Midbrain (tissue), 1 donor: ENCODE results near the gene FMN1.
A peak's percentile ranks its signal among the peaks of the same experiment; 100 is the strongest.

ENCODE experiments used
- DNase-seq: peaks from one replicate; lab custom pipeline; 2025; lab: John Stamatoyannopoulos, UW

Gene FMN1

DNA sequence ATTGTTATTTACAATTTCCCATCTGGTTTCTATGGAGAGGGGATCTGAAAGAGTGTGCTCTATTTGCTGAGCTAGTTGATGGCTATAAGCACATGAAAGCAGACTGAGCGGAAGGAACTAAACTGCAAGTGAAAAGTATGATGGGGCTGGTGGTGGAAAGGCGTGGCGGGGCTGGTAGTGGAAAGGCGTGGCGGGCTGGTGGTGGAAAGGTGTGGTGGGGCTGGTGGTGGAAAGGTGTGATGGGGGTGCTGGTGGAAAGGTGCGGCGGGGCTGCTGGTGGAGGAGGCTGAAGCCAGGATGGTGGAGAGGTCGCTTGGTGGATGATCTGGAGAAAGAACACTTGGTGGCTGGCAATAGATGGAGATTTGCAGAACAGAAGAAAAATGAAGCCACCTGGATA, 136.7 kb downstream of the FMN1 start:
- no peak for DNase-seq

DNA sequence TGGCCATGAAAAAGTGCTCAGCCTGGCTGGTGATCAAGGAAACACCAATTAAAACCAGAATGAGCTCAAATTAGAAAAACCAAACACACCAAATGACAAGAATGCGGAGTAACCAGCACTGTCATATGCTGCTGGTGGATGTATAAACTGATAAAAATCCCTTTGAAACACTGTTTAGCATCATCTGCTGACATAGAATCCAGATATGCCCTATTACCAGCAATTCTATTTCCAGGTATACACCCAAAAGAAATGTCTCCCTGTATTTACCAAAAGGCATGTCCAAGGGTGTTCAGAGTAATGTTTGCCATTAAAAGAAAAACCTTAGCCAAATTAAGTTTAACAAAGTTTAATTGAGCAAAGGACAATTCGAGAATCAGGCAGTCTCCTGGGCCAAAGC, 138.6 kb downstream of the FMN1 start:
- DNase-seq: no peak

DNA sequence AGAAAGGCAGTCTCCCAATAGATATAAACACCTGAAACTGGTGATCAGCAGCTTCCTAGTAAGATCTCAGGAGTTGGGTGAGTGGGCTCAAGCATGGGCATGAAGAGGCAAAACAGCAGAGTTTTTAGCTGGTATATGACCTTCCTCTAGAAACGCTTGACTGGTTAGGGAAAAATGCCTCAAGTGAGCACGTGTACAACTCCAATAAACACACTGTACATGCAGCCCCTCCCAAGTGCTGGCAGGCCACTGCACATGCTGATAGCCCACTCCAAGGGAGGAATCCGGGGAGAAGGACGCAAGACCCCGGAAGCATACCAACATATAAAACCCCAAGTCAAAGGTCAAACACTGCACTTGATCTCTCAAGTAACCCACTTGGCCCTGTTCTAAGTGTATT, 143.0 kb downstream of the FMN1 start:
- DNase-seq: no peak

DNA sequence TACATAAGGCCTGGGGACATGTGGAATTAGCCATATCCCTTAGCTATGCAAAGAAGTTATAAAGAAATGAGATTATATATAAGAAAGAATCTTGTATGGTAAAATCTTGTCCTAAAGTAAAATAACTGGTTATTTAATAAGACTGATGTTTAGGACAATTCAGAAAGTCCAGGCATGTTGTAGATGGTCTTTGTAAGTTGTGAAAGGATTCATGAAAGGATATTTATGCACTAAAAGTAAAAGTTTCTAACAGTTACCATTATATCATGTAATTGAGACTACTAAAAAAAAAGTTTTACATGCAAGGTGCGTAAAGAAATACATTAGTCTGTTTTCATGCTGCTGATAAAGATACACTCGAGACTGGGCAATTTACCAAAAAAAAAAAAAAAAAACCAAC, 146.3 kb downstream of the FMN1 start:
- no peak for DNase-seq

DNA sequence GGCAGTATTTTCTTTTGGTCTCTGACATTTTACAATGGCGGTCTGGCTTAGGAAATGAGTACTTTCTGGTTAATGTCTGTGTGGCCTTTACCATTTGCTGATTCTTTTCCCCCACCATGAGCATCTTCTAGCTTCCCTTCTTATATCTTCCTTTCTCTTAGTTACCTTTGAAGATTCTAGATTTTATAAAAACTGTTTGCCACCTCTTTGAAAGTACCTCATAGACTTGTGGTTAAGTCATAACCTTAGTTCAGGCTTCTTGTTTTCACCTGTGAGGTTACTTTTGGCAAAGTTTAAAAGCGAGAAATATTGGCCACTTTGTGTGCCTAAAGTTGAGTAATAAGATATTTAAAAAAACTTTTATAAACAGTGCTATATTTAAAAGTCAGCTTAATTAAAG, 147.4 kb downstream of the FMN1 start:
- DNase-seq: no peak

DNA sequence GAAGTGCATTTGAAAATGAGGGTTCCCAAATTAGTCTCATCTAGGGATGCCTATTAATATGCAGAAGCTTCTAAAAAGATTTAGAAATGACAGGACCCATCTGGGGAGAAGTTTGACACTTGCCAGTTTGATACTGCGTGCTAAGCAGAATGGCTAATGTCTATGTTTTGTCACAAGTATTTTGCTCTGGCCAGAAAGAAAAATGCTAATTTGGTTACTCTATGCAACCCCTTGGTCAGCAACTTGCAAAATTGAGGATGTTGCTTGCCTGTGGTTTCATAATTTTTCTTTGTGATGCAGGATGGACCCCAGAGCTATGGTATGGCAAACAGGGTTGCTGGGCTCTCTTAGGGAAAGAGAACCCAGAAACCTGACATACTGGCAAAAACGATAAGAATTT, 148.2 kb downstream of the FMN1 start:
- no peak for DNase-seq

DNA sequence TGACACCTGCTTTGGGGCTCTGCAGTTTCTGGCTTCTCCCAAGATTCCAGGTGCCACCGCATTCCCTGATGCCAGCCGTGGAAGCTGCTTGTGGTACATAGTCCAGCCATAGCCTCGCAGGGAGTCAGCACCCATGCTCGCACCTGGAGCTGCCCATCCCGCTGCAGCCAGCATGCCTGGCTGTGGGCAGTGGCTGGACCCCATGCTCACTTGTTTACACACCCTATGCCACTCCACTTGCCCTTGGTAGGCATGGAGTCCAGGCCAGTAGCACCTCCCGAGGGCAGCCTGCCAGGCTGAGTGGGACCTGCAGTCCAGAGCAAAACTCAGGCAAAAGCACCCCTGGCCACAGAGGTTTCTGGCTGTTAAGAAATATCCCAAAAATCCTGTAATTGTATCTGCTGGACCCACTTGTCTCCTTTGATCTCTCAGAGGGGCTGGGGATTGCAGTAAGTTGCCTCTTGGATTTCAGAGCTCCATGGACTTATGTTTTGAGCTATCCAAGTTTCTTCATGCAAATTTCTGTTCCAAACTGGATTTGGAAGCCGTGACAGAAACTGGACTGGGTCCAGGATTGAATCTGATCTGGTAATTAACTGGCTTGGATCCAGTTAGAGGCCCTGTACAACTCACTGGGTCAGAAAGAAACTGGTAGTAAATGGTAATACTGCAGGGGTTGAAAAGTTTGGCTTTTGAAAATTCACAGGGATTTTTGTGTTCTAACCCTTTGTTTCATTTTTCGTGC, 149.3 kb downstream of the FMN1 start:
- no peak for DNase-seq

DNA sequence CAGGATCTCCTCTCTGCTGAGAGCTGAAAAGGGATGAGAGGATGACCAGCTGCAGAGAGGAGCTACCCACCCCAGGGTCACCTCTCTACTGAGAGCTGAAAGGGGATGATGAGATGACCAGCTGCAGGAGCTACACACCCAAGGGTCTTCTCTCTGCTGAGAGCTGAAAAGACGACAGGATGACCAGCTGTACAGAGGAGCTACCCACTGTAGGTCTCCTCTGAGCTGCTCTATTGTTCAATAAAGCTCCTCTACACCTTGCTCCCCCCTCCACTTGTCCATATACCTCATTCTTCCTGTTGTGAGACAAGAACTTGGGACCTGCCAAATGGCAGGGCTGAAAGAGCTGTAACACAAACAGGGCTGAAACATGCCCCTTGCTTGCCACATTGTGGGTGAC, 149.9 kb downstream of the FMN1 start:
- no peak for DNase-seq

DNA sequence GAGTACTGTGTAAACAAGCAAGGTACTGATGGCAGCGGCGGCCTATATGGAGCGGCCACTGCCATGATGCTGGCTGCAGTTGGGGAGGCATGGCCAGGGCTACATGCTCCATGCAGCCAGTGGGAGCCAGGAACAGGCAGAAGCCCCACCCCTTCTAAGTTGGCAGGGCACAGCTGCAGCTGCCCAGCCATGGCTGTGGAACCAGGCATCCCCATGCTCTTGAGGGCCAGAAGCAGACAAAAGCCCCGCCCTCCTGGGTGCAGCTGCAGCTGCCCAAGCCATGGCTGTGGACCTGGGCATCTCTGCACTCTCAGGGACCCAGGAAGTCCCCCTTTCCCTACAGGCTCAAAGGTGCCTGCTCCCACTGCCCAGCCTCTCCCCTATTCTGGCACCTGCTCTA, 150.9 kb downstream of the FMN1 start:
- DNase-seq: no peak

DNA sequence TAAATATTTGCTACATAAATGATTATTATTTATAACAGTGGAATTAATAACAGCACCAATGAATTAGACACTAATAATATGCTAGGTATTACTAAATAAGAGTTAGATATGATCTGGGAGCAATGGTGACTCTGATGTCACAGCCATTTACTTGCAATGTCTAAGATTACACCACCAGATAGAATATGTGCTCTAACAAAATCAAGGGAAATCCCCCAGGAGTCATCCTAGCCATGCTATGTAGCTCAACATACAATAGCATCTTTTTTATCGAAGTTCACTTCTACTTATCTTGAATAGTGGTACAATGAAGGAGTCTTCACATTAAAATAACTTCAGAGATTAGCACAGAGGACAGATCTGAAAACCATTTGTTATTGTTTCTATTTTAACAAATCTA, 154.0 kb downstream of the FMN1 start:
- no peak for DNase-seq

DNA sequence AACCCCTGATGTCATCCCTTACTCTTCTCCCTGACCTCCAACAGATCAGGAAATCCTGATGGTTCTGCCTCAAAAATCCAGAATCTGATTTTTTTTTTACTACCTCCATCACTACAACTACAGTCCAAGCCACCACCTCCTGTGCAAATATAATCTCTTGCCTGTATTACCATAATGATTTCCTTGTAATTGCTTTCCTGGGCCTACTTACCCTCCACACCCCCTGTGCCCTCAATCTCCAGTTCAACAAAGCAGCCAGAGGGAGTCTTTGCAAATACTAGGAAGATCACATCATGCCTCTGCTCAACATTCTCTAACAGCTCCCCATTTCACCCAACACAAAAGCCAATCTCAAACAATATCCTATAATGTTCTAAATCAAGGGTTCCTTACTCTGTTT, 159.9 kb downstream of the FMN1 start:
- DNase-seq: no peak

DNA sequence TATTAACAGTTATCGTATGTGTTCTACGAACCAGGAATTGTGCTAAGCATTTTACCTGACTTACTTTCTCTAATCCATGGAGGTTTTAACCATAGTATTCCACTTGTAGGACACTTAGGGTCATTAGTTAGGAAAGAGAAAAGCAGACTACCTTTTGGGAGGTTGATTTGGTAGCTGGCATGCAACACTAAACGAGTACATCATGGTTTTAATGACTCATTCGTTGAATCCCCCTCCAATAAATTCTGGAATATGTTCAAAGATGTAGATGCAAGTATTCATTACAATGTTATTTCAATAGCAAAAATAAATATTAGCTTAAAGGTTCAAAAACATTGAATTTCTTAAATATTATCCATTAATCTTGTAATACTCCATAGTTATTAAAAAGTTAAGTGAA, 162.5 kb downstream of the FMN1 start:
- no peak for DNase-seq

DNA sequence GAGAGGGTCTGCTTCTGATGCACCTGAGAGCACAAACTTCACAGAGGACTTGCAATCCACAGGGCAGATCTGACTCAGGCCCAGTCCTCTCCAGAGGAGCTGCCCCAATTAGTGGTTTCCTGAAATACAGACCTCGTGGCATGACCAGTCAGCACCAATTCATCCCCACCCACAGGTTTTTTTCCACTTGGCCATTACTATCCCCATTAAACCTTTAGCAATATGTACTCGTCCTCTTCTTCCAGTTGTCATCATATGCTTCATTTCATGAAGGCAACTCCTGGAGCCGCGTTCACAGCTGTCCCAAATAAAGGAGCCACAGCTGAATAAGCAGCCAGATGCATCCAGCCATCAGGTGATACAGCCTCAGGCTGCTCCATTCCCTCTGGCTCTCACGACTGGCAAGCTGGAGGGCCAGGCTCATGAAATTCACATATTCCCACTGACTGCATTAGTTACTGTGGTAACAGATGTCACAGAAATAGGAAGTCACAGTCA, 163.1 kb downstream of the FMN1 start:
- DNase-seq: no peak

DNA sequence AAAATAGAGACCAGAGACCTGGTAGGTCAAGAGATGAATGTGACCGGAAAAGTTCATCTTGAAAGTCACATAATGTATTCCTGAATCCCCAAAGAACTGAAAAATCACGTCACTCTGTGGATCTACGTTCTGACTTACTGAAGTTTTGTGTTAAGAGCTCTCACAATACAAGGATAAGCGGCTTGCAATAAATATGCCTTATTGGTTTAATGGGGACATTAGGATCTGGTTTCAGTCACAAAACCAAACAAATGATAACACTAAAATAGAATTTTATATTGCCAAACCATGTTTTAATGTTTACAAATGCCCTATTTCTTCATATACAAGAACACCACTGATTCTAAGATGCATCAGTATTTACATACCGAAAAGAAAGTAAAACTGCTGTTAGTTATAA, 164.2 kb downstream of the FMN1 start:
- DNase-seq: no peak

DNA sequence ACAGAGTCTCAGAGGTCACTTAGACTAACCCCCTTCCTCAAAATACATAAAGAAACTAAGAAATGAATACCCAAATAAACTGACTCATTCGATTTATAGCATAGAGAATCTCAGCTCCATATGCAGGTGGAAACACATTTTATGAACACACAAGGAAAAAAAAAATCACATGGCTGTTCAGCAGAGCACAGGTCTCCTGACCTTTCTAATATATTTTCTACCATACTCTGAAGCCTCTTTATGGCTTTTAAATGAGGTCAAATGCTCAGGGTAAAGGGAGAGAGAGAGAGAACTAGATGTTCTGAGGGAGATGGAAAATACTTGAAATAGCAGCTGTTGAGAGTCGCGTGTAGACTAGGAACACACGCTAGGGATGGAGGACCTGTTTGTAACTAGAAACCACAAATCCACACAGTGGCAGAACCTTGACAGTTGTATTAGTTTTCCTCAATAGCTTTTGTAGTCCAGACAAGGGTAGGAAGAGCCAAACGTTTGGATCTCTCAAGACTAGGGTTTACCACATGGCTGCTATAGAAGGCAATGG, 165.3 kb downstream of the FMN1 start:
- no peak for DNase-seq

DNA sequence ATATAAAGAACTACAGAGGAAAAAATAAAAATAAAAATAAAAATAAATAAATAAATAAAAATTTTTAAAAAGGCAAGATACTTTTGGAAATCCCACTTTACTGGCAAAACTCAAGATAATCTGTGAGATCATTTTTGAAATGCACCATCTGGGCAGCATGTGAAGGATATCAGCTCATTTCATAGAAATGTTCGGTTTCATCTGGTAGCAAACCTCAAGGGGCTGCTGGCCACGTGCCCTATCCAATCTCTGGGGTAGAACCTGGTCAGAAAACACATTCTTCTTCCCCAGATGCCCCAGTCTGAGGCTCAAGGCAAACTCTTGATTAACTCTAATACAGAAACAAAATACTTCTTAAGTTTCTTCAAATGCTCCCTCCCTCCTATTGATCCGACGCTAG, 166.0 kb downstream of the FMN1 start:
- DNase-seq: no peak

DNA sequence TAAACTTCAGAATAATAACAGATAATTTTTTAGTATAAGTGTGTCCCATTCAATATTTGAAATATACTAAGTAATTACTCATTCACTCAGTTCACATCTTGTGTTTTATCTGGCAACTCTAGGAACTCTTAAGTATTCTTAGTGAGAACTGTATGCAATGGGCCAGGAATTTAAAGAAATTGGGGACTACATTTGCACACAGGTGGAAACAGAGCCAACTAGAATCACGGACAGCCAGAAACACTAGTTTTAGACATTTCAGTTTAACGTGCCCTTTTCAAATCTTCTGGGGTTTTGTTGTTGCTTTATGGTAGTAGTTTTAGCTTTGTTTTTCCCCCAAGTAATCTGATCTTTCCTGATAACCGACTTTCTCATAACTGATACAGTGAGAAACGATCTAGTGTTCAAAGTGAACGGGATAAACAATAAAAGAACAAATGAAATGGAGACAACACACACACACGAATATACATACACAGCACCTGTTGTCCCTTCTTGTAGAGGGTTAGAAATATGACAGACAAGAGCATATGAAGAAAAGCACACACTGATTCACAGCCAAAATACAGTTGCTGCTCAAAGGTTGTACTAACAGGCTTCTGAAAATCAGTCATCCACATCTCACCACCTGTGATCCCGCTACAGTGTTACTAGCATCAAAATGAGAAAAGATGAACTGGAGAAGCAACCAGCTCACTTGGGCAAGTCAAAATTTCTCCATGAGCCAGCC, 167.0 kb downstream of the FMN1 start:
- no peak for DNase-seq

DNA sequence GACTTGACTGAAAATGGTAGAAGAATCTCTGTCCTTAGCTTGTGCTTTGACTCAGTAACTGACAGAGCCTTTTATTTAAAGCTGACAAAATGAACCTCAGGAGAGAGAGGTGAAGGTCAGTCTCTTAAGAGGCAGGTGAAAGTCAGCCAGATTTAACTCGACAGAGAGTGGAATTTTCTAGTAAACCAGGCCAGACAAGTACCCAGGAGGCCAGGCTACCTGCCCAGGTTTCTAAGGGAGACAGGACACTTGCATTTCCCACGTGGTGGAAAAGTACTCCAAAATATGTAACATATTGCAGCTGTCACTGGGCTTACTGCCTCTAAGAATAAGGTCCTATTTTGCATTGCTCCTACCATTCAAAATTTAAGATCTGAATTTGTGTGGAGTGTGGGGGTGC, 167.9 kb downstream of the FMN1 start:
- no peak for DNase-seq

DNA sequence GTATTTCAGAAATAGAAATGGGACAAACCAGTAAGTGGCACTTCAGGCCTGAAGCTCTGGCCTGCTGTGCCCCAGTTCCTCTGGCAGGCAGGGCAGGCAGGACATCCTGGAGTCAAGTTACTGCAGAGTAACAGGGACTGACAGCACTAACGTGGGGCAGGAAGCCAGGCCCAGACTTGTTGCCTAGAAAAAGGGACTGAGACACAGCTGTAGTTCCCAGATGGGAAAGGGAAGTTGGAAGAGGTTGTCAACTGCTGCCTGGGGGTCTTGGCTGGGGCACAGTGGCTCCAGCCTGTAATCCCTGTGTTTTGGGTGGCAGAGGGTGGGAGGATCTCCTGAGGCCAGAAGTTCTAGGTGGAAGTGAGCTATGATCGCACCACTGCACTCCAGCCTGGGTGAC, 171.9 kb downstream of the FMN1 start:
- no peak for DNase-seq

DNA sequence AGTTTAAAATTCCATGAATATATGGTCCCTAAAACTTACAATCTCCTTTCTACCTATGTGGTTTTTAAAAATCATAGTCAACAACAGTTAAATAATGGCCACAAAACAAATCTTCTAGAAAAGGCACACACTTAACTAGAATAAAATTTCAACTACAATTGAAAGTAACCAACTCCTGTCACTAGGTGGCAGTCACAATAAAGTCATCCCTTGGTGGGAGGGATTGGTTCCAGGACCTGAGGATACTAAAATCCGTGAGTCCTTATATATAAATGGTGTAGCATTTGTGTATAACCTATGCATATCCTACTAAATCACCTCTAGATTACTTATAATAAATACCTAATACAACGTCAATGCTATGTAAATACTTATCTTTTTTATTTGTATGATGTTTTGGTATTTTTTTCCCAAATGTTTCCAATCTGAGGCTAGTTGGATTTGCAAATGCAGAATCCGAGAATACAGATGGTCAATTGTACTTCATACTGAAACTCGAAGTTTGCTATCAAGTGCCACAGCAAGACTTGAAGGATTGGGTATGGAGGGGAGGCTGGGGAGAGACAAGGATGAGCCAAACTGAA, 172.6 kb downstream of the FMN1 start:
- DNase-seq: peak; percentile 68

DNA sequence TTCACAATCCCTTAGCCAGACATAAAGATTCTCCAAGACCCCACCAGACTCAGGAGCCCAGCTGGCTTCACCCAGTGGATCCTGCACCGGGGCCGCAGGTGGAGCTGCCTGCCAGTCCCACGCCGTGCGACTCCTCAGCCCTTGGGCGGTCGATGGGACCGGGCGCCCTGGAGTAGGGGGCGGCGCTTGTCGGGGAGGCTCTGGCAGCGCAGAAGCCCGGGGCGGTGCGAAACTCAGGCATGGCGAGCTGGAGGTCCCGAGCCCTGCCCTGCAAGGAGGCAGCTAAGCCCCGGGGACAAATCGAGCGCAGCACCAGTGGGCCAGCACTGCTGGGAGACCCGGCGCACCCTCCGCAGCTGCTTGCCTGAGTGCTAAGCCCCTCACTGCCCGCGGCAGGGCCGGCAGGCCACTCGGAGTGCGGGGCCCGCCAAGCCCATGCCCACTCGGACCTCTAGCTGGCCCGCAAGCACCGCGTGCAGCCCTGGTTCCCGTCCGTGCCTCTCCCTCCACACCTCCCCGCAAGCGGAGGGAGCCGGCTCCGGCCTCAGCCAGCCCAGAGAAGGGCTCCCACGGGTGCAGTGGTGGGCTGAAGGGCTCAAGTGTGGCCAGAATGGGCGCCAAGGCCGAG, 175.0 kb downstream of the FMN1 start:
- no peak for DNase-seq

DNA sequence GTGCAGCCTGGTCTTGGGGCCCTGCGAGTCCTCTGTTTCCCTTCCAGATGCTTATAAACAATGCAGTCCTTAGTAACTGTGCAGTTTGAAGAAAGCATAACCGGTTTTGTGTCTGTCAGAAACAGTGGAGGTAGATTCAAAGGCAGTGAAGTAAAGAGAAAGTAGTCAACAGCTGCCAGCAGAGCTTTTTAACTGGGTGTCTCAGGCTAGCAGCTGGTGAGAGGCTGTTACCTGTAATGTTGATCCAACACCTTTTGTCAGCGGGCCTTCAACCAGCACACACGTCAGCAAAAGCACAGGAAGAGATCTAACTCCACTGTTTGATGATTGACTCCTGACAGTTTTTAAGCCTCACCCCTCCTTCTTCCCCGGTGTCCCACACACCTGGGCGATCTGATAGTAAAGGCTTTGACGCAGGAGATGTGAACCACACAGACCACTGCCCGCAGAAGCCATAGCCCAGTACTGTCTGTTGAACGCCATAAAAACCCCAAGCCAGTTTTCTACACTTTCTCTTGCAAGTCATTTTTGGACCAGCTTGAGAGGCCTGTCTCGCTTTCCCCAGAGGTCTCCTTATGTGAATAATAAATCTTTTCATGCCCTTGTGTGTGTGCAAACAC, 178.0 kb downstream of the FMN1 start:
- DNase-seq: no peak
